DMS53 (cell line): ENCODE data around the gene IMPA2.
"Not testable (repeated sequence)": the region's sequence is repeated elsewhere in the genome, so short reads cannot be mapped to it uniquely, and the experiment has no call there.

Experiments
- DNase-seq: peaks from one replicate; lab custom pipeline; 2025; lab: John Stamatoyannopoulos, UW

IMPA2 gene

GRCh38 chr18:12076424-12077140 lies 95.3 kb downstream of the IMPA2 start:
- peak; percentile 60 for DNase-seq

- not testable (repeated sequence) for DNase-seq
Observed at GRCh38 chr18:12077994-12078393, 96.7 kb downstream of the IMPA2 start.

- DNase-seq = no peak
Observed at GRCh38 chr18:12079491-12080237, 98.4 kb downstream of the IMPA2 start.
